GM18909 (cell line): ENCODE results near the gene EDEM1.

Source experiments
- ATAC-seq: cut with Tn5 transposase; IDR thresholded peaks from one replicate; pipeline ENCODE4 v1.9.1; 2021; ENCODE audit warnings: mild to moderate bottlenecking; ENCODE audit not compliant: unreplicated experiment, poor library complexity

Gene EDEM1

DNA sequence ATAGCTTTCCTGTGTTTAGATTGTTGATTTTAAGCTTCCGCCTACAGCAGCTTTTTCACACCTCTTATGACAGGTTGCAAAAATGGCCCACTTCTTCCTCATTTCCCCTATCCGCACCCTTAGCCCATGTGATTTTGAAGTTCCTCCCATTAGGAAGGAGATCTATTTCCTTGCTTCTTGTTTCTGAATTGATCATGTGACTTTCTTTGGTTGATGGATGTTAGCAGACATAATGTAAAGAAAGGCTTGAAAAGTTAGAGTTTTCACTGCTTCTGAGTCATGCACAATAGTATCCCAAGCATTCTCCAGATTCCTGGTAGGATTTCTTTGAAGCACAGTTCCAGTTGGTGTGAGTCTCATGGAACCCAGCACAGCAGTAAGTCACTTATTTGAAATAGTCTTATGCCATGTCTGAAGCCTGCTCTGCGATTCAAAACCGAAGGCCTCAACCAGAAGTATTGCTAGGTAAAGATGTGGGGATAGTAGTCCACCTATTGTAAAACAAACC, 76.6 kb downstream of the EDEM1 start:
- ATAC-seq = no peak

DNA sequence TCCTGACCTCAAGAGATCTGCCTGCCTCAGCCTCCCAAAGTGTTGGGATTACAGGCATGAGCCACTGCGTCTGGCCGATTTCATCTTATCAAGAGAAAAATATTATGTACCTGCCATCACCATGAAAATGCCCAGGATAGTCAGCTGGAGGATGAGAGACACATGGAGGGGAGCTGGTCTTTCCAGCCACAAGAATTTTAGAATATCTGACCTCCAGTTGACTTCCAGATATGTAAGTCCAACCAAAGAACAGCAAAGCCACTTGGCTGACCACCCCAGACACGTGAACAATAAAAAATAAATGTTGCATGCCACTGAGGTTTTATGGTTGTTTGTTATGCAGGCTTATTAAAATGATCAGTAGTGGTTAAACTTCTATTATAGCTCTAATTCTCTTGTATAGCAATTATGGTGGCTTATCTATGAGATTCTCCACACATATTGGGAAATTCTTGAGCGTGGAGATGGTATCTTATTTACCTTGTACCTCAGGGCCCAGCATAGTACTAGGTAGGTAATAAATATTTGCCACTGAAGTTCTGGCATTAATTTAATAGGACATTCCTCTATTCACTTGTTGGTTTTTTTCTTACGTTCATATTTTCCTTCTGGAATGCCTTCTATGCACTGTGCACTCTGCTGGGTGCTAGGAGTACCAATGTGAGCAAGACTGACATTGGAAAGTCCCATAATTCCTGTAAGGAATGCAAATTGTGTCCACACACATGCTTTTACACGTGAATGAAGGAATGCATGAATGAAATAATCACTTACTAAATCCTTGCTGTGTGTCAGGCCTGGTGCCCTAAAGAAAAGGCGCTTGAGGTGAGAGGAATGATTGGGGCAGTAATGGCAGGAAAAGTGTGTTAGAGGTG, 77.6 kb downstream of the EDEM1 start:
- ATAC-seq = no peak

DNA sequence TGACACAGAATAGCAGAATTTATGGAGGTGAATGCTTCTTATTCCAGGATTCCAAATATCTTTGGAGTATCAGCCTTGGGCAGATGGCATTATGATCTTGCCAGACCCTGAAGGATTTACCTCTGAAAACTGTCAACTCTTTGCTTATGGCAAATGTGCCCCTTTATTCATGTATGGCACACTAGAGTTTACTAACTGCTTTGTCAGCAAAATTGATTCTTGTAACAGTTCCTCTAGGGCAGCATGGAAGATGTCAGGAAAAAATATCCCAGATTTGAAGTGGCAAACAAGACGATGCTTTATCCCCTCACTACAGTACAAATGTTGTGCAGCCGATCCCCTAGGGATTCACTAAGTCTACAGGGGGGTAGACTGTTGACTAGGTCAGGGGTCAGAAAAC, 79.7 kb downstream of the EDEM1 start:
- ATAC-seq = no peak

DNA sequence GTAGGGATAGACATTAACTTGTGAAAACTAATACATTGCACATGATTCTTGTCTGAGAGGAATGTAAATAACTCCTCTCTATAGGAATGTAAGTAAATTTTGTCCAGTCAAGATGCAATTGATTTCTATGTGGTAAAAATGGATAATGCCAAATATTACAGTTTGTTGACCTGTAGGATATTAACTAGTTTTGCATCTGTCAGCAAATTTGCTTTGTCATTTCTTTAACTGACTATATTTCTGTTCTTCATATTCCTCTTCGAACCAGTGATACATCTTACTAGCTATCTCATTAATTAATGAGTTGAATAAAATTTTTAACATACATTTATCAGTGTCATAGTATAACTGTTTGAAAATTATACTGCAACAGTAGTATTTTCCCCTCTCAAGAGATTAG, 80.4 kb downstream of the EDEM1 start:
- ATAC-seq = no peak
